HG03354 (cell line): ENCODE data around the gene SORBS2.

Experiments
- ATAC-seq: cut with Tn5 transposase; IDR thresholded peaks from one replicate; pipeline ENCODE4 v1.9.1; 2021; ENCODE audit warnings: mild to moderate bottlenecking; ENCODE audit not compliant: unreplicated experiment, poor library complexity, severe bottlenecking

Gene SORBS2

GRCh38 chr4:185837415-185838103 is 25.6 kb upstream of the SORBS2 start:
- ATAC-seq = no peak

GRCh38 chr4:185836241-185837084 is 24.5 kb upstream of the SORBS2 start:
- ATAC-seq = no peak

- ATAC-seq = no peak
Observed at GRCh38 chr4:185835814-185836213, 23.8 kb upstream of the SORBS2 start.

- ATAC-seq = no peak
Observed at GRCh38 chr4:185835336-185835735, 23.3 kb upstream of the SORBS2 start.

GRCh38 chr4:185834778-185835177 is 22.8 kb upstream of the SORBS2 start:
- no peak for ATAC-seq

- no peak for ATAC-seq
Observed at GRCh38 chr4:185834088-185834487, 22.1 kb upstream of the SORBS2 start.

GRCh38 chr4:185833055-185833598 is 21.1 kb upstream of the SORBS2 start:
- no peak for ATAC-seq

GRCh38 chr4:185831125-185831815 is 19.3 kb upstream of the SORBS2 start:
- no peak for ATAC-seq

- ATAC-seq = no peak
Observed at GRCh38 chr4:185830263-185830994, 18.4 kb upstream of the SORBS2 start.

- no peak for ATAC-seq
Observed at GRCh38 chr4:185826381-185826780, 14.4 kb upstream of the SORBS2 start.

GRCh38 chr4:185825737-185826136 is 13.7 kb upstream of the SORBS2 start:
- no peak for ATAC-seq

GRCh38 chr4:185822791-185823190 is 10.8 kb upstream of the SORBS2 start:
- no peak for ATAC-seq

- no peak for ATAC-seq
Observed at GRCh38 chr4:185821029-185821419, 9.0 kb upstream of the SORBS2 start.

- no peak for ATAC-seq
Observed at GRCh38 chr4:185820146-185821028, 8.4 kb upstream of the SORBS2 start.

- ATAC-seq = no peak
Observed at GRCh38 chr4:185819144-185819543, 7.2 kb upstream of the SORBS2 start.

- no peak for ATAC-seq
Observed at GRCh38 chr4:185817403-185817818, 5.4 kb upstream of the SORBS2 start.

- no peak for ATAC-seq
Observed at GRCh38 chr4:185813133-185813532, 1.1 kb upstream of the SORBS2 start.

- ATAC-seq = no peak
Observed at GRCh38 chr4:185810746-185811508, 1.1 kb downstream of the SORBS2 start.
